HepG2 (cell line): ENCODE measurements around the gene EPB41L2. TPM values are rescaled to one million over a fixed set of nuclear protein-coding genes. Genes with fewer than 3 reads are reported as not detected.

ENCODE experiments used
- ARID2 ChIP-seq: sonication (generic); formaldehyde crosslinking; IDR thresholded peaks from 2 replicates; pipeline ENCODE4 v1.8.1; 2022; ENCODE audit warnings: mild to moderate bottlenecking, missing genetic modification reagents, borderline replicate concordance
- ARNTL ChIP-seq: sonication (generic); formaldehyde crosslinking; IDR thresholded peaks from 2 replicates; pipeline ENCODE4 v1.4.0; 2020; ENCODE audit warnings: mild to moderate bottlenecking, missing genetic modification reagents
- ELF1 ChIP-seq: sonication (generic); formaldehyde crosslinking; IDR thresholded peaks from 2 replicates; pipeline ENCODE4 v1.4.0; 2020; ENCODE audit warnings: missing genetic modification reagents
- GLI4 ChIP-seq: sonication (generic); formaldehyde crosslinking; IDR thresholded peaks from 2 replicates; pipeline ENCODE4 v1.5.1; 2020; ENCODE audit warnings: missing genetic modification reagents, mild to moderate bottlenecking, moderate library complexity, borderline replicate concordance
- IKZF1 ChIP-seq: fragments of 450-650 bp; IDR thresholded peaks from 2 replicates; pipeline ENCODE4 v1.7.1; 2016
- JUN ChIP-seq: sonication (generic); formaldehyde crosslinking; IDR thresholded peaks from 2 replicates; pipeline ENCODE4 v1.4.0; 2020; ENCODE audit warnings: mild to moderate bottlenecking, missing genetic modification reagents
- KLF12 ChIP-seq: sonication (generic); formaldehyde crosslinking; IDR thresholded peaks from 2 replicates; pipeline ENCODE4 v1.4.0; 2020; ENCODE audit warnings: missing genetic modification reagents, borderline replicate concordance
- PRMT3 ChIP-seq: sonication (generic); formaldehyde crosslinking; IDR thresholded peaks from 2 replicates; pipeline ENCODE4 v1.8.1; 2022; ENCODE audit warnings: low read depth, mild to moderate bottlenecking, moderate library complexity, missing genetic modification reagents, borderline replicate concordance
- PRPF4 ChIP-seq: fragments of 200-400 bp; formaldehyde crosslinking; IDR thresholded peaks from 2 replicates; pipeline ENCODE4 v1.6.1; 2016; ENCODE audit warnings: low read length, low read depth; ENCODE audit not compliant: poor library complexity, severe bottlenecking
- TAF1 ChIP-seq: sonication (generic); formaldehyde crosslinking; IDR thresholded peaks from 2 replicates; pipeline ENCODE4 v1.4.0; 2020; ENCODE audit warnings: missing genetic modification reagents
- TEAD3 ChIP-seq: optimal IDR thresholded peaks from 2 replicates; pipeline ENCODE3; 2016; ENCODE audit warnings: borderline replicate concordance
- ZBTB46 ChIP-seq: sonication (generic); formaldehyde crosslinking; IDR thresholded peaks from 2 replicates; pipeline ENCODE4 v1.4.0; 2020; ENCODE audit warnings: mild to moderate bottlenecking, missing genetic modification reagents, borderline replicate concordance
- ZFP36L2 ChIP-seq: sonication (generic); formaldehyde crosslinking; IDR thresholded peaks from 2 replicates; pipeline ENCODE4 v1.4.0; 2020; ENCODE audit warnings: missing genetic modification reagents
- ZMYM2 ChIP-seq: sonication (generic); formaldehyde crosslinking; IDR thresholded peaks from 2 replicates; pipeline ENCODE4 v1.8.0; 2022; ENCODE audit warnings: mild to moderate bottlenecking, missing genetic modification reagents
- ZNF276 ChIP-seq: sonication (generic); formaldehyde crosslinking; IDR thresholded peaks from 2 replicates; pipeline ENCODE4 v1.4.0; 2020; ENCODE audit warnings: mild to moderate bottlenecking, low read depth, missing genetic modification reagents
- ZNF34 ChIP-seq: sonication (generic); formaldehyde crosslinking; IDR thresholded peaks from 2 replicates; pipeline ENCODE4 v1.4.0; 2020; ENCODE audit warnings: mild to moderate bottlenecking, missing genetic modification reagents, borderline replicate concordance
- ZNF775 ChIP-seq: sonication (generic); formaldehyde crosslinking; IDR thresholded peaks from 2 replicates; pipeline ENCODE4 v1.4.0; 2020; ENCODE audit warnings: missing genetic modification reagents, mild to moderate bottlenecking, moderate library complexity, borderline replicate concordance
- ZNF780A ChIP-seq: sonication (generic); formaldehyde crosslinking; IDR thresholded peaks from 2 replicates; pipeline ENCODE4 v1.8.0; 2022; ENCODE audit warnings: mild to moderate bottlenecking, missing genetic modification reagents, moderate library complexity
- polyA plus RNA-seq, 8 experiments: library from polyadenylated mRNA; depleted of rRNA in 3 of 8; stranded (reverse) in 7 of 8; unstranded in 1 of 8; fragments of >200 nt; fragmentation: Illumina TruSeq in 4 of 8; extraction: Trizol in 4 of 8; gene quantifications; 2 replicates each; pipeline versions ENCODE4 v1.2.1 to v1.2.3, GENCODE V29; 2011 to 2016; ENCODE audit warnings: low read depth in 4 of 8, missing spikeins in 1 of 8, mixed read lengths in 1 of 8; ENCODE audit not compliant: insufficient read depth in 1 of 8
- total RNA-seq, 5 experiments: library from RNA; depleted of rRNA; stranded (reverse); fragments of >200 nt; fragmentation: Illumina TruSeq; extraction: Trizol; gene quantifications; 2 replicates each; pipeline ENCODE4 v1.2.3, GENCODE V29; 2016; ENCODE audit warnings: low read depth in 1 of 5
- TF ChIP-seq, protein P1 (sequence below): IDR thresholded peaks from 2 replicates; pipeline ENCODE4 v1.6.1; 2016; ENCODE audit warnings: missing compliant biosample characterization, missing genetic modification reagents, borderline replicate concordance
- TF ChIP-seq, protein P2 (sequence below): sonication (generic); formaldehyde crosslinking; IDR thresholded peaks from 2 replicates; pipeline ENCODE4 v1.8.0; 2022; ENCODE audit warnings: low read depth, missing genetic modification reagents
- TF ChIP-seq, protein P3 (sequence below): sonication (generic); formaldehyde crosslinking; conservative IDR thresholded peaks from 2 replicates; pipeline ENCODE4 v1.4.0; 2020; ENCODE audit warnings: mild to moderate bottlenecking, missing genetic modification reagents, moderate library complexity

EPB41L2 gene
- total and polyA plus RNA-seq, 2 of the 13 experiments (the other 11 are each of a cell fraction or from before 2014, with no cell fraction given) = 41.7 to 56.4 TPM

DNA sequence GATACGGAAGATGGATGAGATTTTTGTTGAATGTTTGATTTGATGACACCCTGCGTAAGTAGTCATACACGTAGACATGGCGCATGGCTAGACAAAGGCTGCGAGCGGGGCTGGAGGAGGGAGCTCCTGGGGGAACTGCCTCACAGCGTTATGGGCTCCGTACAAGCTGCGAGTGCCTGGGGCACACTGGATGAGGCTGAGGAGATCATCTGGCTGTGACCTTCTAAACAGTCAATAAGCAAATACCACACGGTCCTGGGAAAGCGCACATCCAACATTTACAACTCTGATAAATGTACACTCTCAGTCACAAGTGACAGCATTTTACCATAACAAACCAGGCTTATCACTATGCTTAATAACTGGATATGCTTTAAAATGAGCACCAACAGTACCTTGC is 198.7 kb downstream of the EPB41L2 start (continued):
- TF ChIP-seq ZBTB46 (CRISPR knock-in tag) (no peak), ZNF276 (no peak), JUN (CRISPR knock-in tag) (peak; percentile 31; the same call in 1 of the 2 replicates), ZNF775 (CRISPR knock-in tag) (no peak), ZFP36L2 (no peak), GLI4 (no peak), TEAD3 (CRISPR knock-in tag) (peak; percentile 95), PRPF4 (no peak), ELF1 (CRISPR knock-in tag) (no peak), ZMYM2 (CRISPR knock-in tag) (no peak; the same call in 1 of the 2 replicates), PRMT3 (no peak), ZNF780A (CRISPR knock-in tag) (no peak), ZNF34 (CRISPR knock-in tag) (peak; percentile 83; the same call in 1 of the 2 replicates), IKZF1 (no peak), ARNTL (peak; percentile 61; the same call in 1 of the 2 replicates), TAF1 (CRISPR knock-in tag) (0 out of 2 replicates have a peak, but pooled peaks have one; percentile 28), ARID2 (CRISPR knock-in tag) (no peak), KLF12 (CRISPR knock-in tag) (no peak)
- TF ChIP-seq, protein P1, sequence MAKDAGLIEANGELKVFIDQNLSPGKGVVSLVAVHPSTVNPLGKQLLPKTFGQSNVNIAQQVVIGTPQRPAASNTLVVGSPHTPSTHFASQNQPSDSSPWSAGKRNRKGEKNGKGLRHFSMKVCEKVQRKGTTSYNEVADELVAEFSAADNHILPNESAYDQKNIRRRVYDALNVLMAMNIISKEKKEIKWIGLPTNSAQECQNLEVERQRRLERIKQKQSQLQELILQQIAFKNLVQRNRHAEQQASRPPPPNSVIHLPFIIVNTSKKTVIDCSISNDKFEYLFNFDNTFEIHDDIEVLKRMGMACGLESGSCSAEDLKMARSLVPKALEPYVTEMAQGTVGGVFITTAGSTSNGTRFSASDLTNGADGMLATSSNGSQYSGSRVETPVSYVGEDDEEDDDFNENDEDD (CRISPR knock-in tag) = no peak
- TF ChIP-seq, protein P2, sequence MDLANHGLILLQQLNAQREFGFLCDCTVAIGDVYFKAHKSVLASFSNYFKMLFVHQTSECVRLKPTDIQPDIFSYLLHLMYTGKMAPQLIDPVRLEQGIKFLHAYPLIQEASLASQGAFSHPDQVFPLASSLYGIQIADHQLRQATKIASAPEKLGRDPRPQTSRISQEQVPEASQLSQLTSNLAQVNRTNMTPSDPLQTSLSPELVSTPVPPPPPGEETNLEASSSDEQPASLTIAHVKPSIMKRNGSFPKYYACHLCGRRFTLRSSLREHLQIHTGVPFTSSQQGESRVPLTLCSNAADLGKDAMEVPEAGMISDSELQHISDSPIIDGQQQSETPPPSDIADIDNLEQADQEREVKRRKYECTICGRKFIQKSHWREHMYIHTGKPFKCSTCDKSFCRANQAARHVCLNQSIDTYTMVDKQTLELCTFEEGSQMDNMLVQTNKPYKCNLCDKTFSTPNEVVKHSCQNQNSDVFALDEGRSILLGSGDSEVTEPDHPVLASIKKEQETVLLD (CRISPR knock-in tag) = no peak
- TF ChIP-seq, protein P3, sequence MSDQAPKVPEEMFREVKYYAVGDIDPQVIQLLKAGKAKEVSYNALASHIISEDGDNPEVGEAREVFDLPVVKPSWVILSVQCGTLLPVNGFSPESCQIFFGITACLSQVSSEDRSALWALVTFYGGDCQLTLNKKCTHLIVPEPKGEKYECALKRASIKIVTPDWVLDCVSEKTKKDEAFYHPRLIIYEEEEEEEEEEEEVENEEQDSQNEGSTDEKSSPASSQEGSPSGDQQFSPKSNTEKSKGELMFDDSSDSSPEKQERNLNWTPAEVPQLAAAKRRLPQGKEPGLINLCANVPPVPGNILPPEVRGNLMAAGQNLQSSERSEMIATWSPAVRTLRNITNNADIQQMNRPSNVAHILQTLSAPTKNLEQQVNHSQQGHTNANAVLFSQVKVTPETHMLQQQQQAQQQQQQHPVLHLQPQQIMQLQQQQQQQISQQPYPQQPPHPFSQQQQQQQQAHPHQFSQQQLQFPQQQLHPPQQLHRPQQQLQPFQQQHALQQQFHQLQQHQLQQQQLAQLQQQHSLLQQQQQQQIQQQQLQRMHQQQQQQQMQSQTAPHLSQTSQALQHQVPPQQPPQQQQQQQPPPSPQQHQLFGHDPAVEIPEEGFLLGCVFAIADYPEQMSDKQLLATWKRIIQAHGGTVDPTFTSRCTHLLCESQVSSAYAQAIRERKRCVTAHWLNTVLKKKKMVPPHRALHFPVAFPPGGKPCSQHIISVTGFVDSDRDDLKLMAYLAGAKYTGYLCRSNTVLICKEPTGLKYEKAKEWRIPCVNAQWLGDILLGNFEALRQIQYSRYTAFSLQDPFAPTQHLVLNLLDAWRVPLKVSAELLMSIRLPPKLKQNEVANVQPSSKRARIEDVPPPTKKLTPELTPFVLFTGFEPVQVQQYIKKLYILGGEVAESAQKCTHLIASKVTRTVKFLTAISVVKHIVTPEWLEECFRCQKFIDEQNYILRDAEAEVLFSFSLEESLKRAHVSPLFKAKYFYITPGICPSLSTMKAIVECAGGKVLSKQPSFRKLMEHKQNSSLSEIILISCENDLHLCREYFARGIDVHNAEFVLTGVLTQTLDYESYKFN (CRISPR knock-in tag) = peak; percentile 87
